Activated CD4-positive, alpha-beta T cell treated with anti-CD3 and anti-CD28 coated beads, Interleukin-2, amount 10 ng/mL, durations not matched to agents 24 days and 14 days (primary cell): ENCODE measurements around the gene THSD4. TPM values are rescaled to one million over a fixed set of nuclear protein-coding genes. Genes with fewer than 3 reads are reported as not detected.
A peak's percentile ranks its signal among the peaks of the same experiment; 100 is the strongest.

ENCODE experiments used
- DNase-seq: peaks from one replicate; pipeline ENCODE4 v3.0.0; 2022
- H3K27ac Mint-ChIP-seq: one replicate; pipeline ENCODE4 v1.8.0; 2022; ENCODE audit warnings: mild to moderate bottlenecking, mixed read lengths
- H3K27me3 Mint-ChIP-seq: one replicate; pipeline ENCODE4 v1.8.0; 2022; ENCODE audit warnings: mixed read lengths
- H3K36me3 Mint-ChIP-seq: one replicate; pipeline ENCODE4 v1.8.0; 2022; ENCODE audit warnings: low read depth, mild to moderate bottlenecking, mixed read lengths
- H3K4me1 Mint-ChIP-seq: one replicate; pipeline ENCODE4 v1.8.0; 2021; ENCODE audit warnings: mixed read lengths
- H3K4me3 Mint-ChIP-seq: one replicate; pipeline ENCODE4 v1.8.0; 2022; ENCODE audit warnings: mild to moderate bottlenecking, moderate library complexity, mixed read lengths
- H3K9me3 Mint-ChIP-seq: one replicate; pipeline ENCODE4 v1.8.0; 2021; ENCODE audit warnings: mixed read lengths
- intact Hi-C: fragments of 100-400 bp; cut with micrococcal nuclease; formaldehyde crosslinking; loops from one replicate; pipeline ENCODE4 v1.15.1; 2023
- total RNA-seq: library from RNA; stranded (reverse); gene quantifications from 2 replicates; pipeline ENCODE4 v1.2.3, GENCODE V29; 2022

The THSD4 gene
- total RNA-seq, 1 donor from 2014 or later, result not detected

DNA sequence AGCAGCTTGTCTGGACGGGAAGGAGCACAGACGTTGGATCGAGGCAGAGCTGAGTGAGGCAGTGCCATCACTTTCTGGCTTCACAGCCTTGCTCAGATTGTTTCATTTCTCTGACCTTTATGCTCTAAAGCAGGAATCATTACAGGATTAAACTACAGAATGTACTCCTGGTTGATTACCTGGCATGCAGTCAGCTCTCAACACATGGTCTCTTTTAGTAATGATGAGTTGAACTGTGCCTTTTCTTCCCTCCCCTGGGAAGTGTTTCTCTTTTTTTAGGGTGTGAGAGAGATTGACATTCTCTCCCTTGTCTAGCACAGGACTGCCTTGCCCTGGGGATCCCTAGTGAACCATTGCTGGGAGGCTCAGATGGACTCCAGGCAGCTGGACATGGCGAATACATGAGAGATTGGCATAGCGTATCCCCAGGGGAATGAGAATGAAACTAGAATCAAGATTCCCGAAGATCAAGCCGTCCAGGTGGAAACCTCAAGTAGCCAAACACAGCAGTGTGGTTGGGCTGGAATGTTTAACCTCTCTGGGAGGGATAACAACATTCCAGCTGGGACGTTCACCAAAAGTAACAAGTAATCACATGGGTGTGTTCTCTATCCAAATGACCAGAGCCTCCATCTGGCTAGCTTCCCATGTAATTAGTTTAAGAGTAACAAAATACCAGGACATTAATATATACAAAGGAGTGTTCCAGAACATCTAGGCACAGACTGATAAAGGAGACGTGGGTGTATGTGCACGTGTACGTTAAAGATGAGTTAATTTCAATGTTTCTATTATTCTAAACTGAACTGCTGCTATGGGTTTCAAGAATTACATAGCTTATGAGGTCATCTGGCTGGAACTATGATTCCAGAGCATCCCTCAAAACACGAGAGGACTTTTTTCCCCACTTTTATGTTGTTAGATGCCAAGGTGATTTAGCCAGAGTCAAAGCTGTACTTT is 576.5 kb downstream of the THSD4 start:
- Mint-ChIP-seq H3K4me1 (no peaks in the 10 kb centered on the region), H3K4me3 (no peak overlapping the region), H3K36me3 (no peaks in the 10 kb centered on the region), H3K27me3 (peaks cover 24% of the 10 kb centered on the region), H3K27ac (no peak overlapping the region), H3K9me3 (no peaks in the 10 kb centered on the region)
- intact Hi-C loops, result no loop called here
- DNase-seq, result peak; percentile 24

DNA sequence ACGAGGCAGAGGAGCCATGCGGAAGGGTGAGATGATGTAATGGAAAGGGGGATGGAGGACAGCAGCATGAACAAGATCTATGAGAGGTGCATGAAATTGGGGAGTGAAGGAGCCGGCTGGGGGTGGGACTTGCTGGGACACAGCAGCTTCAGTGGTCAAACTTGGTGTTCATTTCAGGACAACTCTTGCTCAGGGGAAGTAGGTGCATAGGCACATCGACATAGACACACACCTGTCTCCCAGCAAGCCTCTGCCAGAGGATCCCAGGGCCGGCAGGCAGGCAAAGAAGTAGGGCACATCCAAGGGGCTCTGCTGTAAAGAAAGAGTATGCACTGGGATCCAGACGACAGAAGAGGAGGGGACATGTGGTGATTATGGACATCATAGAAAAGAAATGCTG is 582.0 kb downstream of the THSD4 start:
- peaks cover 18% of the 10 kb centered on the region for H3K27me3 Mint-ChIP-seq
- H3K9me3 Mint-ChIP-seq, result no peaks in the 10 kb centered on the region
- no peak overlapping the region for H3K27ac Mint-ChIP-seq
- H3K36me3 Mint-ChIP-seq, result no peaks in the 10 kb centered on the region
- H3K4me3 Mint-ChIP-seq, result no peak overlapping the region
- intact Hi-C loops, result no loop called here
- no peak for DNase-seq
- no peaks in the 10 kb centered on the region for H3K4me1 Mint-ChIP-seq

DNA sequence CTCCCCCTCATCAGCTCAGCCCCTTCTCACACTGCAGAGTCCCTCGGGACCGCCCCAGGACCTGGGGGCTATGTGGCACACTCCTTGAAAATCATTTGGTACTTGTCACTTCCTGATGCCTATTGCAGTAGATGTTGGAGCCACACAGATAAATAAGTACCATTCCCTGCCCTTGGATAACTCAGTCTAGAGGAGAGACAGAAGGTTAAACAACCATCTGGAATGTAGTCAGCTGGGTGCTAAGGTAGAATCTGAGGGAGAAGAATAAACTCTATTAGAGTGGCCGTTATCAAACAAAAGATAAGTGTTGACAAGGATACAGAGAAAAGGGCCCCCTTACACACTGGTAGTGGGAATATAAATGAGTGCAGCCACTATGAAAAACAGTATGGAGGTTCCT is 582.8 kb downstream of the THSD4 start:
- H3K4me3 Mint-ChIP-seq, result no peak overlapping the region
- peaks cover 13% of the 10 kb centered on the region for H3K27me3 Mint-ChIP-seq
- H3K36me3 Mint-ChIP-seq, result no peaks in the 10 kb centered on the region

DNA sequence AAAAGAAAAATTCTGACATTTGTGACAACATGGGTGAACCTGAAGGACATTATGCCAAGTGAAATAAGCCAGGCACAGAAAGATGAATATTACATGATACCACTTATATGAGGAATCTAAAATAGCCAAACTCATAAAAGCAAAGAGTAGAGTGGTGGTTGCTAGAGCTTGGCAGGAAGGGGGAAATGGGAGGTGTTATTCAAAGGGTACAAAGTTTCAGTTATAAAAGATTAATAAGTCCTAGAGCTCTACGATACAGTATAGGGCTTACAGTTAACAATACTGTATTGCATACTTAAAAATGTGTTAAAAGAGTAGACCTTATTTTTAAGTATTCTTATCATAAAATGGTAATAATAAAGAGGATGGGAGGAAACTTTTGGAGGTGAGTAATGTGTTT is 583.5 kb downstream of the THSD4 start:
- Mint-ChIP-seq H3K27ac (no peak overlapping the region), H3K4me3 (no peak overlapping the region), H3K4me1 (no peaks in the 10 kb centered on the region), H3K36me3 (no peaks in the 10 kb centered on the region), H3K27me3 (peaks cover 11% of the 10 kb centered on the region), H3K9me3 (no peaks in the 10 kb centered on the region)
- intact Hi-C loops, result no loop called here
- no peak for DNase-seq

More for the DNA sequence above, 582.8 kb downstream of the THSD4 start:
- DNase-seq, result no peak
- Mint-ChIP-seq H3K4me1 (no peaks in the 10 kb centered on the region), H3K27ac (no peak overlapping the region), H3K9me3 (no peaks in the 10 kb centered on the region)
- intact Hi-C loops, result no loop called here

DNA sequence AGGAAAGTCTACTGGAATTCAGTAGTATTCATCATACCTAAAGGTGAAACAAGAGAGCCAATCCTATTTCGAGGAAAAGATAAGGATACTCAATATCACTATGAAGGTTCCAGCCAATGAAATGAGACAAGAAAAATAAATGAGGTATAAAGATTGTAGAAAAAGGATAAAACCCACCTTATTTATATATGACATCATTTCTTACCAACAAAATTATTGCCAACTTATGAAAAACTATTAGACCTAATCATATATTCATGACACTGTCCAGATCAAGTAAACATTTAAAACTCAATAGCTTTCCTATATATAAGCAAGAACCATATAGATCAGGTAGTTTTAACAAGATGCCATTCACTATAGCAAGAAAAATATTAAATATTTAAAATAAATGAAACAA is 584.7 kb downstream of the THSD4 start:
- no peak overlapping the region for H3K27ac Mint-ChIP-seq
- no peak for DNase-seq
- no peaks in the 10 kb centered on the region for H3K36me3 Mint-ChIP-seq
- H3K4me1 Mint-ChIP-seq, result no peaks in the 10 kb centered on the region
- H3K9me3 Mint-ChIP-seq, result no peaks in the 10 kb centered on the region
- H3K4me3 Mint-ChIP-seq, result no peak overlapping the region
- intact Hi-C loops, result no loop called here
- peaks cover 10% of the 10 kb centered on the region for H3K27me3 Mint-ChIP-seq

DNA sequence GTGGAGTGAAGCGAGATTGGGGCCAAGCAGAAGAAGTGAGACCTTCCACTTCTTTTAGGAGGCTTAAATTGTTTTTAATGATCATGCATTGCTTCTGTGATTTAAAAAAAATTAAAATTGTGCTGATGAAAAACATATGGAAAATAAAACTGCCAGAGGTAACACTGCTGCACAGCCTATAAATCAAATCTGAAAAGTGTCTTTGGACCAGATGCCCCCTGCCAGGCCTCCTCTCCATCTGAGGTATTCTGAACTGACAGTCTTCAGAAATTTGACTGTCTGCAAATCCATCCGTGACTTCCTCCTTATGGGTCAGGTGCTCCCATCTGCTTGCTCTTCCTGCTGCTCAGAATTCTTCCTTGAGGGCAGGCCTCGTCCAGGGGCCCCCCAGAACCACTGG is 586.5 kb downstream of the THSD4 start:
- peaks cover 8% of the 10 kb centered on the region for H3K27me3 Mint-ChIP-seq
- H3K4me3 Mint-ChIP-seq, result no peak overlapping the region
- intact Hi-C loops, result no loop called here
- H3K36me3 Mint-ChIP-seq, result no peaks in the 10 kb centered on the region
- H3K9me3 Mint-ChIP-seq, result no peaks in the 10 kb centered on the region
- no peak overlapping the region for H3K27ac Mint-ChIP-seq
- no peak for DNase-seq
- no peaks in the 10 kb centered on the region for H3K4me1 Mint-ChIP-seq

DNA sequence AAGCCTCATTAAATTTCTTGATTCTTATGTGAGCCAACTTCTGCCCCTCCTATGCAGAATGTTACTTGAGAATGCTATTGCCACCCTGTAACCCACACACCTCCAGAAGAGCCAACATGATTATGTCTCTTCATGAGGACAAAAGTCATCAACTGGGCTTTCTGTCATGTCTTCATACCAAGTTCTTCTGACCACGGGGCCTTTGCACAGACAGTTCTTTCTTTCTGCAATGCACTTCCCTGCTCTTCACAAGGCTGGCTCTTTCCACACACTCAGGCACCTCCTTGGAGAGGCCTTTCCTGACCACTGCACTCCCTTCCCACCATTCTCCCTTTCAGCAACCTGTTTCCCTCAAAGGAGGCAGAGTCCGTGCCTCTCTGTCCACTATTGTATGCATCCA is 587.2 kb downstream of the THSD4 start:
- Mint-ChIP-seq H3K27me3 (peaks cover 9% of the 10 kb centered on the region), H3K4me3 (no peak overlapping the region), H3K36me3 (no peaks in the 10 kb centered on the region), H3K9me3 (no peaks in the 10 kb centered on the region), H3K27ac (no peak overlapping the region), H3K4me1 (no peaks in the 10 kb centered on the region)
- no peak for DNase-seq
- intact Hi-C loops, result no loop called here

DNA sequence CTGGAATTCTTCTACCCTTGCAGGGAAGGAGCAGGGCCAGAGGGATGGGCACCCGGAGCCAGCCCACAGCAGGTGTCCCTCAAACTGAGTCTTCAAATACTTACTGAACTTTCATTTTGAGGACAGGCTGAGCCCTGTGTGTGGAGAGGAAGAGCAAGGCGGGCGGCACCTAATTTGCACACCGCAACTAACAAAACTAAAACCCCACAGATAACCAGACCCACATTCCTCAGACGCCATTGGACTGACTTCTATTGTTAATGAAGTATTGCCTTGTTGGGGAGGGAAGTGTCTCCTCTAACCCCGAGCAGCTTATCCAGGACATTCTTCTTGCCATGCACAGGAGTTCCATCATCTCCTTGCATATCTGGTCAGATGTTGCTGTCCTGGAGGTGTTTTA is 589.9 kb downstream of the THSD4 start:
- no peak for DNase-seq
- Mint-ChIP-seq H3K4me3 (no peak overlapping the region), H3K4me1 (no peaks in the 10 kb centered on the region), H3K9me3 (no peaks in the 10 kb centered on the region), H3K27ac (no peak overlapping the region), H3K36me3 (no peaks in the 10 kb centered on the region), H3K27me3 (peaks cover 6% of the 10 kb centered on the region)
- intact Hi-C loops, result no loop called here

DNA sequence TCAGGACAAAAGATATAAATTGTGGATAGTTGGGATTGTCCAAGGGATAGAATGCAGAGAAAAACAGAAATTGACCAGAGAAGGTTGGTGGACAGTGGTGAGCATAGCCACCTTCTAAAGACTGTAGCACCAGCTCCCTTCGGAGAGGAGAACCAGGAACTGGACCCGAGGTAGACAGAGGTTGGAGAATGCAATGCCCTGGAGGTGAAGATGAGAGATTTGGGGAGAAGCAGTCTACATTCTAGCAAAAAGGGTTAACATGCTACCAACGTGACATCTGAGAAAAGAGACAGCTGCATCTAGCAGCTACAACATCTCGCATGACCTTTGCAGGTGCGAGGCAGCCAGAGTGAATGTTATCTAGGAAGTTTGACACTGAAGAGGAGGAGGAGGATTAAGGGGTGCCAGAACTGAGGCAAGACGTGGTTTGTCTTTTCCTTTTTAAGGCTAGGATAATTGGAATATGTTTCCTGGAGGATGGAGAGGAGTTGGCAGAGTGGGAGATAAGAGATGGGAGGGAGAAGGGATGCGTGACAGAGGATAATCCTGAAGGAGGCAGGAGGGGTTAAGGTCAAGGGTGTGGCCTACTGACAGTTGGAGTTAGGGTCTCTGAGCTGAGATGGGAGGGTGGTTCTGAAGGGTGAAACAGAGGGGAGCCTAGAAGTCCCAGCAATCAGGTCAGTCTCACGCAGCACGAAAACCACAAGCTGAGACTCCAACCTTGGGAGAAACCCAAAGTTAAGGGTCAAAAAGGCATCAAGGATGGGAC is 591.4 kb downstream of the THSD4 start:
- Mint-ChIP-seq H3K4me3 (no peak overlapping the region), H3K27ac (no peak overlapping the region), H3K4me1 (no peaks in the 10 kb centered on the region), H3K36me3 (no peaks in the 10 kb centered on the region), H3K27me3 (peaks cover 6% of the 10 kb centered on the region), H3K9me3 (no peaks in the 10 kb centered on the region)
- intact Hi-C loops, result no loop called here
- DNase-seq, result no peak

DNA sequence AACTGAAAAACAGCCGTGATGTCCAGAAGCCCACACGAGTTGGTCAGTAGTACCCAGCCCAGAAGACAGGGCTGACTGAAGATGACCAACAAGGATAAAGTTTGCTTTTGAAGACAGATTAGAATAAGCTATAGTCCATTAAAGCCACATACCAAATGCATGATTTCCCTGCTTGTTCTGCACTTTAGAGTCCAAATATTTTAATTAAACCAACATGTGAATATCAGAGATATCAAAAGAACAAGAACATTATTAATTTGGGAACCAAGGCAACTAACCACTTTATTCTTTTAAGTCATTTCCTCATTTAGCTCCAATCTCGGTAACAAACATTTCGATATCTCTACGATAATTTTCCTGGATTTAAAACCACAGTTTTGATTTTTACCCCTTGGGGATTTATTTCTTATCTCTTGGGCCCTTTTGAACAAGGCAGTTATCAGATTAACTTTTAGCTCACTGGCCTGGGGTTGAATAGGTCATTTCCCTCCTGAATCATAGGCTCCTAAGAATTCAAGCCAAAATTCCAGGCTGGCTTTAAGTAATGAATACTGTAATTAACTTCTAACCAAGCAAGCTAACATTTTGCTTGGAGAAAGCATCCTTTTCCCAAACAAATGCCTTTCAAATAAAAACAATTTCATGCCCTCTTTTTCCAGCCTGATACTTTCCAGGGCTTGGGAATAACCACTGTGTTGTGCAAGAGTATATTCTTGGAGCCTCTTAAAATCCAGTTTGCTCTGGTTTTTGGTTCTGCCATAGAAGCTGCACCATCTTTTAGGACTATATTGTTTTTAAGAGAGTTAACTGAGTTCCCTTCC is 592.2 kb downstream of the THSD4 start:
- no peaks in the 10 kb centered on the region for H3K9me3 Mint-ChIP-seq
- no peak overlapping the region for H3K27ac Mint-ChIP-seq
- H3K4me1 Mint-ChIP-seq, result peaks cover 3% of the 10 kb centered on the region
- no peak for DNase-seq
- H3K27me3 Mint-ChIP-seq, result peaks cover 6% of the 10 kb centered on the region
- intact Hi-C loops, result no loop called here
- no peak overlapping the region for H3K4me3 Mint-ChIP-seq
- no peaks in the 10 kb centered on the region for H3K36me3 Mint-ChIP-seq

DNA sequence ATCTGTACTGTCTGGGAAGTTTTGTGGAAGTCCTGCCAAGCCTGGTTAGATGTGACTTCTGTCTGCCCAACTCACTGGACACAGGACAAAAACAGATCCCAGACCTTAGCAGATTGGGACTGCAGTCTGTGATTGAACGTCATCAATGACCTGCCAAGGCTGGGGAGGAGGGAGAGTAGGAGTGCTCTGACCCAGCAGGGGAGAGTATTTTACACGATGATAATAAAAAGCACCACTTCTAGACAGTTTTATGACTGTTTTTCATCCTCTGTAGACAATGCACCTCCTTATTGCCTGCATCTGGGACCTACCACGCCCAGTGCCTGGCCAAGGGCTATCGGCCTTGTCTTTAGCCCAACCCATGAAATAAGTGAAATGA is 592.8 kb downstream of the THSD4 start:
- intact Hi-C loops, result no loop called here
- H3K36me3 Mint-ChIP-seq, result no peaks in the 10 kb centered on the region

DNA sequence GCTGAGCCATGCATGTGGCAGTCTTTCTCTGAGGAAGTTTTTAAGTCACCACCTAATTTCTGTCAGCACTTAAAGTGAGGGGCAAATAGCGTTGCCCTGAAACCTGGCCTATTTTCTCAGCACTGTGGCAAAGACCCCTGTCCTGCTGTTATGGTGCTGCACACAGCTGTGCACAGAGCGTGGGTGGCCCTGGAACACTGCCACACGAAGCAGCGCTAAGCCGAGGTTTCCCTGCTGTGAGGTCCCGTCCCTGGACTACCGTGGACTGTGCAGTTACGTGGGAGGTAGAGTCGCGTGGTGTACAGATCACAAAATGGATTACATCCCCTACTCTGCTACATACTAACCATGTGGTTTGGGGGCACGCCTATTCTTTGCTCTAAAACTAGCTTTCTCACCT is 593.5 kb downstream of the THSD4 start:
- Mint-ChIP-seq H3K36me3 (no peaks in the 10 kb centered on the region), H3K27ac (no peak overlapping the region), H3K4me3 (no peak overlapping the region), H3K9me3 (no peaks in the 10 kb centered on the region), H3K27me3 (peaks cover 14% of the 10 kb centered on the region), H3K4me1 (peaks cover 3% of the 10 kb centered on the region)
- no peak for DNase-seq
- intact Hi-C loops, result no loop called here

More for the DNA sequence above, 592.8 kb downstream of the THSD4 start:
- Mint-ChIP-seq H3K4me3 (no peak overlapping the region), H3K27ac (no peak overlapping the region), H3K9me3 (no peaks in the 10 kb centered on the region), H3K4me1 (peaks cover 3% of the 10 kb centered on the region), H3K27me3 (peaks cover 9% of the 10 kb centered on the region)
- DNase-seq, result no peak

DNA sequence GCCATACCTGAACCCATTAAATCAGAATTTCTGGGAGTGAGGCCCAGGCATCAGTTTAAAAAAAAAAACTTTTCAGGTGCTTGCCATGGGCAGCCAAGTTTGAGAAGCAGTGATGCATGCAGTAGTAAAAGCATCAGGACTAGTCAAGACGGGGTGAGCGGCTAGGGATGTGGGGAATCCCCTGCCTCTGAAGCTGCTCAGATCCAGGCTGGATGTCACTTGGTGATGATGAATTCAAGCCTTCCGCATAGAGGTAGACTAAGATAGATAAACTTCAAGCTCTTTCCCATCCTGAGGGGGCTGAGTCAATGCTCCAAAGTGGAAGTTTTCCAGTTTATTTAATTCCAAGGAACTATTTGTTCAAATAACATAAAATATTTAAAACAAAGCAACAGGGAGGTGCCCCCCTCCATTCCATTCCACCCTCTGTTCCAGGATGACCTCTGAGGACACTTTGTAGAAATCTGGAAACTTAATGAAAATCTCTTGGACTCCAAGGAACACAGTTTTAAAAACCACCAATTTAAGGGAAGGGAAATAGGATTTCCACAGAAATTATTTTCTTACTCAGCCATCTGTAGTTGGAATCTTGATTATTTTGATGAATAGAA is 594.6 kb downstream of the THSD4 start:
- peaks cover 3% of the 10 kb centered on the region for H3K4me1 Mint-ChIP-seq
- H3K27ac Mint-ChIP-seq, result no peak overlapping the region
- H3K36me3 Mint-ChIP-seq, result no peaks in the 10 kb centered on the region
- no peak for DNase-seq
- no peak overlapping the region for H3K4me3 Mint-ChIP-seq
- peaks cover 14% of the 10 kb centered on the region for H3K27me3 Mint-ChIP-seq
- intact Hi-C loops, result no loop called here
- H3K9me3 Mint-ChIP-seq, result no peaks in the 10 kb centered on the region
